Measurements from ENCODE around the gene ASCC2. TPM values are rescaled to one million over a fixed set of nuclear protein-coding genes. Genes with fewer than 3 reads are reported as not detected.

Gene ASCC2
- 10 to 100 TPM; 30.2 to 53.2 (median 45.8) TPM for total RNA-seq

GRCh38 chr22:29837741-29838598 lies at the start of gene ASCC2:
Gene ASCC2 (minus strand): TSS chr22:29838274. CDS start chr22:29832325, 5,949 bp downstream.
- TF ChIP-seq POLR2A (IDR thresholded peaks at IDR 0.05) (peak in 1 of 2 donors; percentile 35), CTCF (IDR thresholded peaks at IDR 0.05) (no peak)
- peak; percentile 100 for DNase-seq (ENCODE audit: low spot score in 2 of 2)
- intact Hi-C loops (cut with DNase I; ENCODE audit: low total_unique reads), result no loop called here
- peak within 1 kb of the TSS; percentile 90 for H3K4me3 ChIP-seq (ENCODE audit: low read depth, poor library complexity, severe bottlenecking)
- 0 to 1% methylated on average over 52 to 54 of the region's 54 CpGs for WGBS, 2 donors

DNA sequence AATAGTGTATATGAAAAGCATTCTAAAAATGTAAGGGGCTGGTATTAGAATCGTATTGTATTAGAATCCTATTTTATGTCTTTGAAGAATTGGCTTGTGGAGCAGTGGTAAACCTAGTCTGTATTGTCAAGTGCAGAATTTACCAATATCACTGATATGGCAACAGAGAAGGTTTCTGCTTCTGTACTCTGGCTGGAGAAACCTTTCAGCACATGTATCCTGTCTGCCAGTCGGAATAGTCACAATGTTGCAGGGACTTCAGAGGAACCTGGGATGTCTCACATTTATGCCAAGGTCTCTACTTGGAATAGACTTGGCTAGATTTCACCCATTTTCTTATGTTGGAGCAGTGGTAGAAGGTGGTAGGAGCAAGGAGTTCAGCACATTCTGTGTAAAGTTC lies 49.3 kb upstream of the ASCC2 start:
- WGBS, 2 donors, result 46 to 50% methylated on average over 2 of the region's 2 CpGs
- intact Hi-C loops (cut with DNase I; ENCODE audit: low total_unique reads), result no loop called here
- no peak for DNase-seq (ENCODE audit: low spot score in 2 of 2)
- no peak overlapping the region for H3K4me3 ChIP-seq (ENCODE audit: low read depth, poor library complexity, severe bottlenecking)
- TF ChIP-seq CTCF (IDR thresholded peaks at IDR 0.05), result no peak
- TF ChIP-seq POLR2A (IDR thresholded peaks at IDR 0.05), result no peak

- 67 to 94% methylated on average over 1 of the region's 1 CpG for WGBS, 2 donors
- no peak for DNase-seq (ENCODE audit: low spot score in 2 of 2)
- TF ChIP-seq POLR2A (IDR thresholded peaks at IDR 0.05), result no peak
- TF ChIP-seq CTCF (IDR thresholded peaks at IDR 0.05), result no peak
- no peak overlapping the region for H3K4me3 ChIP-seq (ENCODE audit: low read depth, poor library complexity, severe bottlenecking)
- intact Hi-C loops (cut with DNase I; ENCODE audit: low total_unique reads), result no loop called here
Measured at GRCh38 chr22:29886596-29886995, 48.5 kb upstream of the ASCC2 start.

DNA sequence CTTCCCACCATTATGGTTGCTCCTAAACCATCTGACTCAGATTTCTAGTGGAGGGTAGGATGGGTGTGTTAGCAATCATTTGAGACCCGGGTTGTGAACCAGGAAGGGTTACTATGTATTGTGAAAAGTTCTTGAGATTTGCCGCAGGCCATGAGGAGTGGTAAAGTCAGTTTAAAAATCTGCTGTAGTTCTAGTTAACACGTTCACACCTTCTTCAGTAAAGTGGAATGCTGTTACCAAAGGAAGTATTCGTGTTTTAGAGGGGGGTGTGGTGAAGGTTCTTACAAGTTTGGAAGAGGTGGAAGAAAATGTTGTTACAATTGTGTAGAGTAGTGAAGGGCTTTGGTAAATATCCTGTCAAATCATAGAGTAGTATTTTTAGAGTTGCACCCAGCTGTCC lies 47.5 kb upstream of the ASCC2 start:
- intact Hi-C loops (cut with DNase I; ENCODE audit: low total_unique reads), result no loop called here
- 50 to 54% methylated on average over 4 of the region's 4 CpGs for WGBS, 2 donors
- TF ChIP-seq CTCF (IDR thresholded peaks at IDR 0.05) (no peak), POLR2A (IDR thresholded peaks at IDR 0.05) (no peak)
- DNase-seq (ENCODE audit: low spot score in 2 of 2), result no peak
- H3K4me3 ChIP-seq (ENCODE audit: low read depth, poor library complexity, severe bottlenecking), result no peak overlapping the region

GRCh38 chr22:29883775-29884097 lies 45.7 kb upstream of the ASCC2 start:
- DNase-seq (ENCODE audit: low spot score in 2 of 2), result no peak
- WGBS, 2 donors, result 0% methylated on average over 12 to 14 of the region's 14 CpGs
- no peak for TF ChIP-seq CTCF (IDR thresholded peaks at IDR 0.05)
- no peak for TF ChIP-seq POLR2A (IDR thresholded peaks at IDR 0.05)
- intact Hi-C loops (cut with DNase I; ENCODE audit: low total_unique reads), result no loop called here
- H3K4me3 ChIP-seq (ENCODE audit: low read depth, poor library complexity, severe bottlenecking), result peak overlapping the region; percentile 86
